NCI-H2081 treated with DMSO at 0.1 percent for 48 hours (cell line): ENCODE measurements around the gene SSTR5.

Experiments
- DNase-seq: peaks from one replicate; lab custom pipeline; 2025; lab: John Stamatoyannopoulos, UW

SSTR5 gene

DNA sequence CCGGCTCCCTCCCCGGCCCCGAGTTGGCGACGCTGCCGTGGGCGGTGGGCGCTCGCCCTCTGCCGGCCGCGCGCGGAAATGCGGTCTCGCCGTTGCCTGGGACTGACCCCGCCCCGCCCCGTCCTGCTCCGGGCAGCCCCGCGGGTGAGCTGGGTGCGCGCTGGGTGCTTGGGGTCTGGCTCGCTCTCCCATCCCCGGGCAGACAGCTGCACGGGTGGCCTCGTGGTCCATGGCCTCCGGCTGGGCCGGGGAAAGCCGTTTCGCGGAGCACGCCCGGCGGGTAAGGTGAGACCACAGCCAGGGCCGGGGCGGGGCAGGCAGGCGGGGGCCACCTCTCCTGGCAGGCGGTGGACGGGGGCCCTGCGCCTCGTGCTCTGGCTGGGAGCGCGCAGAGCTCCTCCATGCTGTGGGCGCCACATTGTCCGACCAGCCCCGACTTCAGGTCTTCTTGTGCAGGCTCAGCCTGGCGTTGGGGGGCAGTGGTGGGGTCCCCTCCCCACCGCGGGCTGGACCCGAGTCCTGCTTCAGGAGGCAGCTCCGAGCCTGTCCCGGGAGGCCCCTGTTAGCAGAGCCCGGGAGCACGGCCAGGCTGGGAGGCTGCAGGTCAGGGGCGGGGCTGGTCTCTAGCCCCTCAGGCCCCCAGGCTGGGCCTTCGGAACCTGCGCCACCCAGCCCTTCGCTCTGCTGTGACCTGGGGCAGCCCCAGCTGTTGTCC, 30.5 kb downstream of the SSTR5 start:
- no peak for DNase-seq

- DNase-seq: no peak
Observed at GRCh38 chr16:1103636-1103980, 31.1 kb downstream of the SSTR5 start.

DNA sequence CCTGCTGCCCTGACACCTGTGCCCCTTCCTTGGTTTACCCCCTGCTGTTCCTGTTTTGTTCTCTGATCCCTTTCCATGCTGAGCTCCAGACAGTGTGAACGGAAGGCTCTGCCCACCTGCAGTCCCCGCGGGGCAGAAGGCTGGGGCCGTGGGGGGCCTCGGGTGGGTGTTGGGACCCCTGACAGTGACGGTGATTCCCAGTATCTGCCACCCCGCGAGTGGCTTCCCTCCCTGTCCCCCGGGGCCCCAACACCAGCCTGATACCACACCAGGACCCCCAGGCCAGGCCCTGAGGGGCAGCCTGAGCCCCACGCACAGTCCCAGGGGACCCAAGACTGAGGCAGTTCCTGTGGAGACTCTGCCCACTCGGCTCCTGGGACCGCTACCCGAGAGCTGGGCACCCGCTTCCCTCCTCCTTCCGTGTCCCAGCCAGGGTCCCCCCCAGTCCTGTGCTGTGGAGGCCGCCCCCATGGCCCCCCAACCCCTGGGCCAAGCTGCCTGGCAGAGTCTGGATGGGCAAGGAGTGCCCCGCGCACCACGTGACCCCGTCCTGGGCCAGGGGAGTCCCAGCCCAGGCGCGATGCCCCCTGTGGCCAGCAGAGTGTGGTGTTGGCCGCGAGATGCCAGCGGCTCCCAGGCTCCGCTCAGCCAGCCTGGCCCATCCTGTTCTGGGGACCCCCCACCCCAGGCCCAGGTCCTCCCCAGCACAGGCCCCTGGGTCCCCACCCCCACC, 33.5 kb downstream of the SSTR5 start:
- no peak for DNase-seq

DNA sequence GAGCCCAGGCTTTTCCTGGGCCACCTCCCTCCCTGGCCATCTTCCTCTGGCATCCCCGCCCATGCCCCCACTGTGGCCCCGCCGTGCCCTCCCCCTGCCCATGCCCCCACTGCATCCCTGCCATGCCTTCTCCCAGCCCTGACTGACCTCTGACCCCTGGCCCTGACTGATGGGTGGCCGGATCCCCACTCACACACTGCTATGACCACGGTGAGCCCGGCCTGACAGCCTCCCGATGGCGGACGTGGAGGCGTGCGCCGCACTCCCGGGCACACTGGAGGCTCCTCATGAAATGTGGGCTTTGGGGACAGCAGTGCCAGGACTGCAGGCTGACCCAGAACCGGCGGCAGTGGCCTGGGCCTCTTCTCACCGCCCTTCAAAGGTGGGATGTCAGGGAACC, 34.1 kb downstream of the SSTR5 start:
- DNase-seq: no peak

GRCh38 chr16:1107141-1107540, 34.6 kb downstream of the SSTR5 start:
- DNase-seq: no peak

DNA sequence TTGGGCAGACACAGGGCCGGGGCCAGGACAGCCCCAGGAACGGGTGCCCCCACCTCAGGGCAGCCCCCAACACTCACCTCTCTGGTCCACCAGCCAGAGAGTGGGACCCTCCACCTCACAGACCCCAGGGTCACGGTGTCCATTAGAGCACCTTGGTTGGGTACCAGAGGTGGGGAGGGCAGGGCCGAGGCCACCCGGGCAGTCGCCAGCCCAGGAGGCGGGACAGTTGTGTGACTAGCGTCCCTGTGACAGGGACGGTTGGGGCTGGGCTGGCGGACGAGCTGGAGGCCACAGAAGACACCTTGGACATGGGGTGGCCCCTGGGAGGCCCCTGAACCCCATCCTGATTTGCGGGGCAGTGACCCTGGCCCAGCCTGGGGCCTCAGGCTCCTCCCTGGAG, 35.2 kb downstream of the SSTR5 start:
- DNase-seq: no peak

GRCh38 chr16:1108299-1109252, 36.0 kb downstream of the SSTR5 start:
- no peak for DNase-seq

DNA sequence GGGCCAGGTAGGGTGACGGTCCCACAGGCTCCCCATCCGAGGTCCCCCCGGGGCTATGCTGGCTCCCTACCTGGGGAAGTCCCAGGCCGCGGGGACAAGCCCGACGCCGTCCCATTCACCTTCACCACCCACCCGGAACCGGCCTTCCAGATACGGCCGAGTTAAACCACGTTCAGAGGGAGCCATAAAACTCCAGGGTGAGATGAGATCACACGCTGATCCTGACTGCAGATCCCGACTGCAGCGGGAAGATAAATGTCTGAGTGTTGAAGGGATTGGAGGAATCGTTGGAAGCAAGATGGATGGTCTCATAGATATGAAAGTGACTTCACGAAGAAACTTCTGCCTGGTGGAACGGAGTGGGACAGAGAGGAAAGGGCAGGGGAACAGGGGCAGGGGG, 37.1 kb downstream of the SSTR5 start:
- no peak for DNase-seq

DNA sequence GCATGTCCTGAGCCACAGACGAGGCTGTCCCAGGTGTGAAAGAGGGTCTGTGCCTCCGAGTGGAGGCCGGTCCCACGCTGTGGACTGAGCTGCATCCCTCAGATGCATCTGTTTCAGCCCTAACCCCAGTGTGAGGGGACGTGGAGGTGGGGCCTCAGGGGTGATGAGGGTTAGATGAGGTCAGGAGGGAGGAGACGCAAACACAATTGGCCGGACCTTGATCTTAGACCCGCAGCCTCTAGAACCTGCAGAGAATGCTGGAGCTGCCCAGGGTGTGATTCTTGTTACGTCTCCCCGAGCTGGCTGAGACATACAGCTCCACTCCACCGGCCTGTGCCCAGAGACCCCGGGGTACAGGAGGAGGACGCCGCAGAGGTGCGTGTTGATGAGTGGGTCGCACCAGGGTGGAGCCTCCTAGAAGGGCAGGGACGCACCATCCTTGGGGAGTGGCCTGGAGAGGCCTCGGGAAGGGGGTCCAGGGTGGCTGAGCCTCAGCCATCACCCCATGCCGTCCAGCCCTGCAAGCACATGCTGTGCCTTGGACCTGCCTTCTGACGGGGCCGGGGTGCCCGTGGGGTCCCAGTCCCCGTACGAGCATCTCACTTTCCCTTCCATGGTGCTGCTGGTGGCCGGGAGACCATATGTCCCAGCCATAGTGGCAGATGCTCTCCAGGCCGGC, 40.1 kb downstream of the SSTR5 start:
- no peak for DNase-seq

DNA sequence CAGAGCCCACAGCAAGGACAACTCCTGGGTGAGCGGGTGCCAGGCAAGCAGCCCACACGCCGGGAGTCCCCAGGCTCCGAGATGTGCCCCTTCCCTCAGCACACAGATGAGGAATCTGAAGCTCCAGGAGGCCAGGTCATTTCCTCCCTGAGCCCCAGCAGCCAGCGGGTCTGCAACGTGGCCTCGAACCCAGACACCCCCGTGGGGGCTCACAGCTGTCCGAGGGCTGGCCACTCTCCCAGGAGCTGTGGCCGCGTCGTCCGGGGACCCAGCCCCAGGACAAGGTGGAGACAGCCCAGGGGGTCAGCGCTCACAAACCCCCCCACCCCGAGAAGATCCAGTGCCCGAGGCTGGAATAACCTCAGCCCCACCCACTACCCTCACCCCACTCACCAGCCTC, 40.9 kb downstream of the SSTR5 start:
- no peak for DNase-seq

GRCh38 chr16:1113889-1114526, 41.5 kb downstream of the SSTR5 start:
- no peak for DNase-seq

DNA sequence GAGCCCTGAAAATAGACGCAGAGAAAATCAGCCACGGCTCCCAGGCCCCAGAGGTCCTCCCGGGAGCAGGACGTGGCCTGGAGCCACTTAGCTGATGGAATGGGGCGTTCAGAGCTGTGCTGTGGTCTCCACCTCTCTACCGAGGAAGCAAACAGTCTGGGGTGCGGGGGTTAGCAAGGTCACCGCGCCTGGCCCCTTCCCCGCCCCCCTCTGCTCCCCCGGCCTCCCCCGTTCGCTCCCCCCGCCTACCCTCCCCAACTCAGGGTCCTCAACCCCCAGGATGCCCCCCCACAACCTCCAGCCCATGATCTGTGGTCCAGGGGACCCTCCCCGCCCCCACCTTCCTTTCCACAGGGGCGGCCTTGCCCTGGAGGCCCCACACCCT, 44.1 kb downstream of the SSTR5 start:
- DNase-seq: no peak

DNA sequence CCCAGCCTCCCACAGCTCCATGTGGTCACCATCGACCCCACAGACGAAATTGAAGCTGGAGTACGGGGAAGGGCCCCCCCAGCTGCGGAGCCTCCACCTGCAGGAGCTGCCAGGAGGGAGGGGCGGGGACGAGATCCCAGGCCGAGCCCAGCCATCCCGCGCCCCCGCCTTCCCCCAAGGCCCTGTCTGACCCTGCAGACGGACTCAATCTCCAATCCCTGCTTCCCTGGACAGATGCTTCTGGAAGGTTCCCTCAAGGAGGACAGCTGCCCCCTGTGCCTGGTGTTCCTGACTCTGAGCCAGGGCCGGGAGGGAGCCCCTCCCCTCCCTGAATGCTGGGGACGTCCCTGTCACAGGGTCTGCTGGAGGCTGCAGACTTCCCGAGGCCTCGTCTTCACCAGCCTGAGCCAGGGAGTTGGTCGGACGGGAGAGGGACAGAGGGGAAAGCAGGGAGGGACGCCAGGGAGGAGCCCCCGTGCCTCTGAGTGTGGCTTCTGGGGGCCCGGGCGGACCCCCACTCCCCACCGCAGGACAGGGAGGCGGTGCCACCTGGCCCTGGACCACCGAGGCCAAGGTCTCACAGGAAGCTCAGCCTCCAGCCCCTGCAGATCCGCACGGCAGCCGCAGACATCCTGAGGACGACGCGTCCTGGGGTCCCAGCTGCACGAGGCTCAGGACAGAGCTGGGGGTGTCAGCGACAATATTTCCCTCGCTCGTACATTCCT, 44.8 kb downstream of the SSTR5 start:
- no peak for DNase-seq

DNA sequence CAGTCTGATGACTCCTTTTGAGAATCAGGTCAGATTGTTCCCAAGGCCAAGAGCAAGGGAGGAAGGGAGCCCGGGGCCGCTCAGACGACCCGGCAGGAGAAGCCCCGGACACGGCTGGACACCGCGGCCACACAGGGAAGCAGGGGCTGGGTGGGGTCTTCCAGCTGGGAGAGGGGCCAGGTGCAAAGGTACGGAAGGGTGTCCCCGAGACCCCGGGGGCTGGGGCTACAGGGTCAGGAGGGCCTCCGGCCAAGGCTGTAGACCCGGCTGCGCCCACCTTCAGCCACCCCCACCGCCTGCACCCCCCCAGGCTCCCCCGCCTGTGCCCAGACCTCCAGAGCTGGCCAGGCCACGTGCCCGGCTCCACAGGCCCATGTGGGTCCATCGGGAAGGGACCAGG, 45.4 kb downstream of the SSTR5 start:
- DNase-seq: no peak

DNA sequence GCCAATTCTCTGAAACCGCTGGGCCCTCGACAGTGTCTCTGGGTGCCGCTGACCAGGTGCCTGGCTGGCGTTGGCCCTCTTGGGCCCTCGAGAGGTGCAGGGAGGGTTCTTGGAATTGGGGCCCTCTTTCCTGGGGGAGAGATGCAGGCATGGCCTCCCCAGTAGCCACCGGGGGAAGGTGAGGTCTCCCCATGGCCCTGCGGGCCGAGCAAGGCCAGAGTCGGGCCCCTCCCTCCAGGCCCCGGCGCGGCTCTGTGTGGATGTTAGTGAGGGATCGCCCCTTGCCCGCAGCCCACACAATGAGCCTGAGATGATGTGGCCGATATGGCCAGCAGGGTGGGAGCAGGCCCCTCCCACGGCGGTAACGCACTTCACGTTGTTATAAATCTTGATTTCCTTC, 46.6 kb downstream of the SSTR5 start:
- no peak for DNase-seq

GRCh38 chr16:1119766-1120576, 47.4 kb downstream of the SSTR5 start:
- DNase-seq: no peak

- no peak for DNase-seq
Observed at GRCh38 chr16:1120577-1120941, 48.0 kb downstream of the SSTR5 start.

- DNase-seq: no peak
Observed at GRCh38 chr16:1121009-1121408, 48.5 kb downstream of the SSTR5 start.

GRCh38 chr16:1121601-1122397, 49.3 kb downstream of the SSTR5 start:
- no peak for DNase-seq

DNA sequence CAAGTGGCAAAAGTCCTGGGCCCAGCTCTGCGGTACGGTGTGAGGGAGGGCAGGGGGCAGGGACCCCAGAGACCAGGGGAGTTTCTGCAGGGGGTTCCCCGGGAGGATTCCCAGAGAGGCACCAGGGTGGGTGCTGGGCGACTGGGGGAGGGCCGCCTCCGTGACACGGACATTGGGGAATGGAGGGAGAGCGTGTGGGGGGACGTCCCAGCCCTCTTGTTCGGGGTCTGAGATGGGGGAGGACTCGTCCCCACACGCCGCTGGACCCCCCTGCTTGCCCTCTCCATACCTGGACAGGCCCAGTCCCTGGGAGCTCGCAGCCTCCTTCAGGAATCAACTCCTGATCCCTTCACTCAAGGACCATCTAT, 49.8 kb downstream of the SSTR5 start:
- no peak for DNase-seq
